DOHH2 (cell line): Measurements from ENCODE around the gene TXLNB.

Experiments
- H3F3A ChIP-seq: fragments of 200-600 bp; sonication (generic), shearing (Covaris generic); 2 replicates; pipeline ENCODE4 v1.6.0; 2016; ENCODE audit warnings: antibody characterized with exemption, mild to moderate bottlenecking; ENCODE audit not compliant: control insufficient read depth, insufficient read depth
- H3K27ac ChIP-seq: fragments of 200-600 bp; sonication (generic); 2 replicates; pipeline ENCODE4 v1.5.1; 2014; ENCODE audit warnings: low read depth, mild to moderate bottlenecking, low read length, moderate library complexity
- H3K27me3 ChIP-seq: fragments of 200-600 bp; sonication (generic); 2 replicates; pipeline ENCODE4 v1.6.1; 2014; ENCODE audit warnings: mild to moderate bottlenecking, low read length, mixed read lengths; ENCODE audit not compliant: control insufficient read depth
- H3K36me3 ChIP-seq: fragments of 200-600 bp; sonication (generic); 2 replicates; pipeline ENCODE4 v1.6.1; 2014; ENCODE audit warnings: mild to moderate bottlenecking, low read length, moderate library complexity, mixed read lengths; ENCODE audit not compliant: control insufficient read depth
- H3K4me1 ChIP-seq: fragments of 200-600 bp; sonication (generic); 2 replicates; pipeline ENCODE4 v1.6.1; 2014; ENCODE audit warnings: mild to moderate bottlenecking, low read length, mixed read lengths; ENCODE audit not compliant: control insufficient read depth
- H3K4me2 ChIP-seq: fragments of 200-600 bp; sonication (generic); 2 replicates; pipeline ENCODE4 v1.6.0; 2014; ENCODE audit warnings: mild to moderate bottlenecking, low read length, moderate library complexity
- H3K4me3 ChIP-seq: fragments of 200-600 bp; sonication (generic); 2 replicates; pipeline ENCODE4 v1.5.1; 2014; ENCODE audit warnings: mild to moderate bottlenecking, low read length, mixed read lengths
- H3K79me2 ChIP-seq: fragments of 200-600 bp; sonication (generic); 2 replicates; pipeline ENCODE4 v1.6.1; 2014; ENCODE audit warnings: mild to moderate bottlenecking, low read length, mixed read lengths; ENCODE audit not compliant: control insufficient read depth
- H3K9me2 ChIP-seq: fragments of 200-600 bp; sonication (generic); replicated peaks from 2 replicates; pipeline ENCODE4 v1.6.1; 2014; ENCODE audit warnings: mild to moderate bottlenecking, low read length, mixed read lengths; ENCODE audit not compliant: control insufficient read depth
- H3K9me3 ChIP-seq: fragments of 200-600 bp; sonication (generic); 2 replicates; pipeline ENCODE4 v1.6.1; 2014; ENCODE audit warnings: antibody characterized with exemption, low read length, mixed read lengths; ENCODE audit not compliant: control insufficient read depth, insufficient read depth
- H4K20me1 ChIP-seq: fragments of 200-600 bp; sonication (generic); 2 replicates; pipeline ENCODE4 v1.6.0; 2014; ENCODE audit warnings: low read depth, mild to moderate bottlenecking, antibody characterized with exemption, low read length, moderate library complexity; ENCODE audit not compliant: control insufficient read depth, insufficient read depth
- EZH2phosphoT487 ChIP-seq: fragments of 200-600 bp; sonication (generic); IDR thresholded peaks from 2 replicates; pipeline ENCODE4 v1.6.1; 2017; ENCODE audit warnings: borderline replicate concordance, mild to moderate bottlenecking, antibody characterized with exemption, low read length, moderate library complexity, mixed read lengths
- TF ChIP-seq, protein P1 (sequence below): fragments of 200-600 bp; sonication (generic); IDR thresholded peaks from one replicate; pipeline ENCODE4 v1.5.1; 2014; ENCODE audit warnings: antibody characterized with exemption, mild to moderate bottlenecking, low read depth, low read length; ENCODE audit not compliant: poor library complexity, severe bottlenecking

Gene TXLNB

DNA sequence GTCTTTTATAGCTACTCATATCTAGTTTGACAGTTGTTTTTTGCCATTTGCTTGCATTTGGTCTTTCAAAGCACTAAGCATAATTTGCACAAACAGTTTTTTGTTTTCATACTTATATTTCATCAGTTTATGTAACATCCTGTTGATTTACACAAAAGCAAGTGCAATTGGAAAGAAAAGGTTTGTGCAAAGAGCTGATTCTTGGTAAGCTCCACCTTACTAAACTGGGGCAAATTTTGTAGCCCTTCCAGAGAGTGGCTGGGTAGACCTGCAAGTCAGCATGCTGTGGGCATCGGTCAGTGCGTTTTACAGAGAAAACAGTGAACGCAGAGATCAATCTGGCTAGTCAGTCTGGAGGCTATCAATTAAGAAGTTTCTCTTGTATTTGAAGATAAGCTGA, 34.5 kb downstream of the TXLNB start:
- Histone ChIP-seq H3K27me3 (no peaks in the 10 kb centered on the region), H3K4me3 (no peak overlapping the region), H3K36me3 (peaks cover 25% of the 10 kb centered on the region), H3K4me2 (no peak overlapping the region), H3K9me2 (no peaks in the 10 kb centered on the region), H4K20me1 (no peaks in the 10 kb centered on the region), H3K9me3 (no peaks in the 10 kb centered on the region), H3K79me2 (no peaks in the 10 kb centered on the region), H3K4me1 (peaks cover 22% of the 10 kb centered on the region), H3K27ac (no peak overlapping the region), H3F3A (no peaks in the 10 kb centered on the region)
- TF ChIP-seq, protein P1, sequence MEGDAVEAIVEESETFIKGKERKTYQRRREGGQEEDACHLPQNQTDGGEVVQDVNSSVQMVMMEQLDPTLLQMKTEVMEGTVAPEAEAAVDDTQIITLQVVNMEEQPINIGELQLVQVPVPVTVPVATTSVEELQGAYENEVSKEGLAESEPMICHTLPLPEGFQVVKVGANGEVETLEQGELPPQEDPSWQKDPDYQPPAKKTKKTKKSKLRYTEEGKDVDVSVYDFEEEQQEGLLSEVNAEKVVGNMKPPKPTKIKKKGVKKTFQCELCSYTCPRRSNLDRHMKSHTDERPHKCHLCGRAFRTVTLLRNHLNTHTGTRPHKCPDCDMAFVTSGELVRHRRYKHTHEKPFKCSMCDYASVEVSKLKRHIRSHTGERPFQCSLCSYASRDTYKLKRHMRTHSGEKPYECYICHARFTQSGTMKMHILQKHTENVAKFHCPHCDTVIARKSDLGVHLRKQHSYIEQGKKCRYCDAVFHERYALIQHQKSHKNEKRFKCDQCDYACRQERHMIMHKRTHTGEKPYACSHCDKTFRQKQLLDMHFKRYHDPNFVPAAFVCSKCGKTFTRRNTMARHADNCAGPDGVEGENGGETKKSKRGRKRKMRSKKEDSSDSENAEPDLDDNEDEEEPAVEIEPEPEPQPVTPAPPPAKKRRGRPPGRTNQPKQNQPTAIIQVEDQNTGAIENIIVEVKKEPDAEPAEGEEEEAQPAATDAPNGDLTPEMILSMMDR = no peak
- TF ChIP-seq EZH2phosphoT487 = no peak

DNA sequence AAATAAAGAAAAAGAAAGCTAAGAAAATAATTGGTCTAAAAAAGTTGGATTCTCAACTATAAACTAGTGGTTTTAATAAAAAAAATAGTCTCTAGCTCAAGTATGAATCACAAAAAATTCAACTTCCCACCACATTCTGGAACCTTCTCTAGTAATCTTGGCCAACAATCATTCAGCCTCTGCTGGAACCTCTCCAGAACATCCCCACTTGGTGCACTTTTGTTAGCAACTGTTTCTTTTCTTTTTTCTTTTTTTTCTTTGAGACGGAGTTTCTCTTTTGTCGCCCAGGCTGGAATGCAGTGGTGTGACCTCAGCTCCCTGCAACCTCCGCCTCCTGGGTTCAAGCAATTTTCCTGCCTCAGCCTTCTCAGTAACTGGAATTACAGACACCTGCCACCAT, 35.7 kb downstream of the TXLNB start:
- Histone ChIP-seq H3K27me3 (no peaks in the 10 kb centered on the region), H3K4me2 (no peak overlapping the region), H3K79me2 (no peaks in the 10 kb centered on the region), H3F3A (no peaks in the 10 kb centered on the region), H3K9me2 (no peaks in the 10 kb centered on the region), H3K36me3 (peaks cover 20% of the 10 kb centered on the region), H3K27ac (no peak overlapping the region), H4K20me1 (no peaks in the 10 kb centered on the region), H3K9me3 (no peaks in the 10 kb centered on the region), H3K4me1 (peaks cover 30% of the 10 kb centered on the region), H3K4me3 (no peak overlapping the region)
- TF ChIP-seq EZH2phosphoT487 = no peak
- TF ChIP-seq, protein P1 = no peak

DNA sequence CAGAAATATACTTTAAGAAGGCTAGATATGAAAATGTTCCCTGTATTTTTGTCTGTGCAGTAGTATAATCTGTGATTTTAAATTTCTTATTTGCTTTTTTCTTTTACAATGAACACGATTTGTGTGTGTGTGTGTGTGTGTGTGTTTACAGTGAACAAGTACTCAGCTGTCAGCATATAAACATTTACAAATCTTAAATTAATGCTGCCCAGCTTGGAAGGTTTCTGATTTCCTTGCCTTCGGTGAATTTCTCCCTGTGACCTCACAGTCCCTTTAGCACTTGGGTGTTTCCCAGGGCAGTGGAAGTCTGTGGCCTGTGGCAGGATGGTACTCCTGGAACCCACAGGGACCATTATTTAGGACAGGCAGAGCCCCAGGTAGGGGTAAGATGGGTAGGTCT, 37.6 kb downstream of the TXLNB start:
- Histone ChIP-seq H3K27me3 (no peaks in the 10 kb centered on the region), H3K4me1 (peaks cover 39% of the 10 kb centered on the region), H3K4me3 (no peak overlapping the region), H3K9me3 (no peaks in the 10 kb centered on the region), H3K36me3 (peaks cover 8% of the 10 kb centered on the region), H3K4me2 (no peak overlapping the region), H4K20me1 (no peaks in the 10 kb centered on the region), H3K79me2 (no peaks in the 10 kb centered on the region), H3K27ac (no peak overlapping the region), H3K9me2 (no peaks in the 10 kb centered on the region), H3F3A (no peaks in the 10 kb centered on the region)
- TF ChIP-seq, protein P1 = no peak
- TF ChIP-seq EZH2phosphoT487 = no peak

DNA sequence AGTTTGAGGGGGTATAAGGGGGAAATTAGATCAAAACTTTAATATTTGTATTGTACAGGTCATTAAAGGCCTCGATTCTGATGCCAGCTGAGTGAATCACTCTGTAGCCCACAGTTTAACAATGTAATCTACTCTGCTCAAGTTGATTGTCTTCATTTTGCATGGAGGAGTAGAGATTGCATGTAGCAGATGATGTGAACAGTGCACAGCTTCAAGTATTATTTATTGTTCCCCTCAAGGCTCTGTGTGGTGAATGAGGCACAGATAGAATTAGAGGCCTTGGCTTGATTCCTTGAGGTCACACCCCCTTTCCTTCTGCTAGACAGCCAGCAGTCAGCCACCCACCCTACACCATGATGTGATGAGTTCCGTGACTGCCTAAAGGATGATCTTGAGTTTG, 38.1 kb downstream of the TXLNB start:
- no peak overlapping the region for H3K4me3 ChIP-seq
- no peaks in the 10 kb centered on the region for H3F3A ChIP-seq
- no peaks in the 10 kb centered on the region for H3K9me3 ChIP-seq
- H3K79me2 ChIP-seq = no peaks in the 10 kb centered on the region
- no peak overlapping the region for H3K4me2 ChIP-seq
- H4K20me1 ChIP-seq = no peaks in the 10 kb centered on the region
- peaks cover 39% of the 10 kb centered on the region for H3K4me1 ChIP-seq
- peaks cover 2% of the 10 kb centered on the region for H3K36me3 ChIP-seq
- no peaks in the 10 kb centered on the region for H3K27me3 ChIP-seq
- TF ChIP-seq, protein P1 = no peak
- TF ChIP-seq EZH2phosphoT487 = no peak
- H3K27ac ChIP-seq = no peak overlapping the region
- H3K9me2 ChIP-seq = no peaks in the 10 kb centered on the region
